Heart right ventricle (tissue), 16 donors: ENCODE measurements around the gene DSP. TPM values are rescaled to one million over a fixed set of nuclear protein-coding genes. Genes with fewer than 3 reads are reported as not detected.
A peak's percentile ranks its signal among the peaks of the same experiment; 100 is the strongest.

Experiments used
- ATAC-seq, 8 donors: fragments of 200-7000 bp; cut with Tn5 transposase; one replicate each; pipeline ENCODE4 v1.9.1; 2020; ENCODE audit warnings: mild to moderate bottlenecking in 8 of 8, moderate library complexity in 8 of 8, moderate number of reproducible peaks in 1 of 8
- DNase-seq, 2 donors: peaks; one replicate each; pipeline ENCODE4 v3.0.0-alpha.2; 2020
- H3K27ac ChIP-seq, 10 donors: fragments of 200-600 bp; sonication (generic) in 2 of 10; one replicate each; pipeline versions ENCODE4 v1.5.0 to v1.8.0; 2020 to 2022; ENCODE audit warnings: mild to moderate bottlenecking in 3 of 10
- H3K27me3 ChIP-seq, 7 donors: fragments of 200-600 bp; one replicate each; pipeline ENCODE4 v1.8.0; 2021 to 2022; ENCODE audit warnings: mild to moderate bottlenecking in 2 of 7
- H3K36me3 ChIP-seq, 9 donors: fragments of 200-600 bp; sonication (generic) in 1 of 9; one replicate each; pipeline versions ENCODE4 v1.5.0 to v1.8.0; 2020 to 2022; ENCODE audit warnings: mild to moderate bottlenecking in 2 of 9
- H3K4me1 ChIP-seq, 9 donors: fragments of 200-600 bp; sonication (generic) in 1 of 9; one replicate each; pipeline versions ENCODE4 v1.5.0 to v1.8.0; 2020 to 2022; ENCODE audit warnings: mild to moderate bottlenecking in 4 of 9
- H3K4me3 ChIP-seq, 10 donors: fragments of 200-600 bp; sonication (generic) in 2 of 10; one replicate each; pipeline versions ENCODE4 v1.5.0 to v1.8.0; 2020 to 2022; ENCODE audit warnings: mild to moderate bottlenecking in 7 of 10, moderate library complexity in 2 of 10
- H3K9me3 ChIP-seq, 11 donors: fragments of 200-600 bp in 10 of 11; sonication (generic) in 2 of 11; one replicate each; pipeline versions ENCODE4 v1.5.0 to v1.8.0; 2013 to 2022; ENCODE audit warnings: mild to moderate bottlenecking in 2 of 11, control low read depth in 1 of 11, moderate library complexity in 1 of 11
- CTCF ChIP-seq, 9 donors: fragments of 200-600 bp; sonication (generic) in 2 of 9; IDR thresholded peaks; one replicate each; pipeline versions ENCODE4 v1.5.0 to v1.8.0; 2021 to 2022; ENCODE audit warnings: antibody characterized with exemption in 9 of 9, mild to moderate bottlenecking in 5 of 9, moderate library complexity in 1 of 9
- WGBS, 2 donors: extraction: QIAGEN DNeasy Blood & Tissue Kit; methylation state at CpG; one replicate each; pipeline ENCODE4 v1.1.7; 2013; ENCODE audit warnings: inconsistent platforms in 1 of 2; 5-methylcytosine and 5-hydroxymethylcytosine counted together
- intact Hi-C, 10 donors: fragments of 100-400 bp; cut with DNase I; formaldehyde crosslinking; loops; one replicate each; pipeline versions ENCODE4 v1.11.1 to v1.14.2; 2022
- polyA plus RNA-seq, 2 donors: library from polyadenylated mRNA; stranded (reverse); fragments of 200-250 nt; gene quantifications; one replicate each; pipeline ENCODE4 v1.2.3, GENCODE V29; 2013
- total RNA-seq, 10 donors: library from RNA; stranded (reverse); fragmentation: NEBNext Ultra II Directional in 3 of 10; extraction: Animal tissue kit (Norgen Biotek cat#: 25700) in 3 of 10; gene quantifications; one replicate each; pipeline versions ENCODE4 v1.2.1 to v1.2.4, GENCODE V29; 2021 to 2023
- donor health status: Arrhythmogenic right ventricular cardiomyopathy.
- donor health status: ischemic (EF 13 %, LVEDD 7.1; RV severe dilation, severe dysfunction).
- donor health status: healthy with polysubstance abuse.
- donor health status: DM: no; HTN: yes; CAD: no.
- donor health status: DM: no; HTN: no; CAD: no.
- donor health status: ischemic (EF 25% LVEDD 6.9; RV normal size, moderate dysfunction).
- donor health status: ischemic (EF 25% LVEDD 5.7; RV mildly dilated, moderate dysfunction).
- donor health status: healthy.
- donor health status: DM: yes; HTN: yes; CAD: no.
- donor health status: Ischemic cardiomyopathy.
- donor health status: ischemic (EF 35%, LVEDD 5.7; RV mildly dilated, moderate dysfunction).
- donor health status: nonischemic (EF 11% LVEDD 7.7; RV severe dilation, severe dysfunction).
- donor health status: DM: yes; HTN: yes; CAD: no.
- donor health status: PGD.
- donor health status: ischemic (EF 29% LVEDD 5.4; RV normal size, mild dysfunction).
- donor health status: nonischemic (EF 23%, LVEDD 6.1; RV moderate dilation, normal function).

Gene DSP
- total and polyA plus RNA-seq, 12 donors = 56.5 to 471 (median 355) TPM

- ATAC-seq = no peak
- TF ChIP-seq CTCF (IDR thresholded peaks at IDR 0.05) = no peak
- intact Hi-C loops = no loop called here
- 88 to 91% methylated on average over 2 of the region's 2 CpGs for WGBS, 2 donors
- H3K27ac ChIP-seq = no peak overlapping the region
- H3K27me3 ChIP-seq = peaks cover 0 to 10% (median 0%) of the 10 kb centered on the region in 7 donors
- no peaks in the 10 kb centered on the region for H3K36me3 ChIP-seq
- no peak for DNase-seq
- H3K4me3 ChIP-seq = no peak overlapping the region
- no peaks in the 10 kb centered on the region for H3K4me1 ChIP-seq
- no peaks in the 10 kb centered on the region for H3K9me3 ChIP-seq
Observed at GRCh38 chr6:7515363-7515762, 26.1 kb upstream of the DSP start.

GRCh38 chr6:7518877-7519276, 22.6 kb upstream of the DSP start:
- ATAC-seq (no peak), DNase-seq (no peak)
- intact Hi-C loops = no loop called here
- 81 to 86% methylated on average over 8 of the region's 8 CpGs for WGBS, 2 donors
- TF ChIP-seq CTCF (IDR thresholded peaks at IDR 0.05) = no peak
- Histone ChIP-seq H3K27me3 (peaks cover 0 to 14% (median 0%) of the 10 kb centered on the region in 7 donors), H3K4me1 (no peaks in the 10 kb centered on the region), H3K4me3 (no peak overlapping the region), H3K36me3 (no peaks in the 10 kb centered on the region), H3K9me3 (no peaks in the 10 kb centered on the region), H3K27ac (no peak overlapping the region)

GRCh38 chr6:7522873-7523272, 18.6 kb upstream of the DSP start:
- no peak for TF ChIP-seq CTCF (IDR thresholded peaks at IDR 0.05)
- intact Hi-C loops = no loop called here
- Histone ChIP-seq H3K9me3 (no peaks in the 10 kb centered on the region), H3K4me3 (no peak overlapping the region), H3K36me3 (no peaks in the 10 kb centered on the region), H3K27me3 (peaks cover 0 to 49% (median 17%) of the 10 kb centered on the region in 7 donors), H3K4me1 (no peaks in the 10 kb centered on the region), H3K27ac (no peak overlapping the region)
- DNase-seq (no peak), ATAC-seq (peak in 1 of 8 donors; percentile 44)

GRCh38 chr6:7523922-7524321, 17.5 kb upstream of the DSP start:
- no peak for DNase-seq
- 33 to 46% methylated on average over 2 of the region's 2 CpGs for WGBS, 2 donors
- Histone ChIP-seq H3K36me3 (no peaks in the 10 kb centered on the region), H3K27me3 (peaks cover 0 to 57% (median 17%) of the 10 kb centered on the region in 7 donors), H3K27ac (no peak overlapping the region), H3K4me1 (peaks cover 0 to 8% (median 0%) of the 10 kb centered on the region in 9 donors), H3K4me3 (no peak overlapping the region), H3K9me3 (no peaks in the 10 kb centered on the region)
- no peak for ATAC-seq
- intact Hi-C loops = no loop called here
- TF ChIP-seq CTCF (IDR thresholded peaks at IDR 0.05) = no peak
